ENCODE measurements around the gene BICD1.

- no peak for TF ChIP-seq POLR2A (IDR thresholded peaks at IDR 0.05; ENCODE audit: low read length)
- no peak for TF ChIP-seq GATA1 (IDR thresholded peaks at IDR 0.05; ENCODE audit: low read depth, low read length)
Measured at GRCh38 chr12:32419520-32419960, 312.9 kb downstream of the BICD1 start.

Data from erythroblast (primary cell).